H1 (cell line): ENCODE data around the gene RARB. TPM values are rescaled to one million over a fixed set of nuclear protein-coding genes. Genes with fewer than 3 reads are reported as not detected.

Experiments
- GABPA ChIP-seq: IDR thresholded peaks from 2 replicates; pipeline ENCODE4 v1.6.1; 2011; ENCODE audit warnings: mild to moderate bottlenecking, low read length, moderate library complexity, borderline replicate concordance; ENCODE audit not compliant: insufficient read depth
- POLR2A ChIP-seq, 2 experiments: IDR thresholded peaks; 1 replicate in 1 of 2; 2 replicates in 1 of 2; pipeline ENCODE4 v1.6.1; 2011; ENCODE audit warnings: low read depth in 2 of 2, low read length in 2 of 2, mild to moderate bottlenecking in 2 of 2; ENCODE audit errors: control extremely low read depth in 1 of 2
- SP1 ChIP-seq: IDR thresholded peaks from 2 replicates; pipeline ENCODE4 v1.6.1; 2011; ENCODE audit warnings: low read depth, low read length
- polyA plus RNA-seq, 7 experiments: library from polyadenylated mRNA; depleted of rRNA in 3 of 7; stranded (reverse) in 5 of 7; unstranded in 2 of 7; fragments of >200 nt in 5 of 7; fragments of 200-250 nt in 2 of 7; gene quantifications; 1 replicate in 5 of 7; 2 replicates in 1 of 7; 4 replicates in 1 of 7; pipeline versions ENCODE4 v1.2.1 to v1.2.3, GENCODE V29; 2011 to 2013; ENCODE audit warnings: missing spikeins in 2 of 7, mixed read lengths in 2 of 7
- total RNA-seq: library from RNA; stranded (reverse); fragmentation: NEBNext Ultra II Directional; extraction: Animal tissue kit (Norgen Biotek cat#: 25700); gene quantifications from 2 replicates; pipeline ENCODE4 v1.2.1, GENCODE V29; 2021

The RARB gene
- total and polyA plus RNA-seq, 2 of the 8 experiments (the other 6 are each of a cell fraction or from before 2014, with no cell fraction given), result 0.15 to 0.22 TPM

- TF ChIP-seq SP1 (no peak), POLR2A (IDR thresholded peaks at IDR 0.05; ENCODE audit: control extremely low read depth in 1 of 2, low read depth in 2 of 2, low read length in 2 of 2) (no peak), GABPA (no peak)
Observed at GRCh38 chr3:25432176-25432720, 4.2 kb downstream of the RARB start (continued).
